ENCODE data around the gene KLHL25.

KLHL25 gene

DNA sequence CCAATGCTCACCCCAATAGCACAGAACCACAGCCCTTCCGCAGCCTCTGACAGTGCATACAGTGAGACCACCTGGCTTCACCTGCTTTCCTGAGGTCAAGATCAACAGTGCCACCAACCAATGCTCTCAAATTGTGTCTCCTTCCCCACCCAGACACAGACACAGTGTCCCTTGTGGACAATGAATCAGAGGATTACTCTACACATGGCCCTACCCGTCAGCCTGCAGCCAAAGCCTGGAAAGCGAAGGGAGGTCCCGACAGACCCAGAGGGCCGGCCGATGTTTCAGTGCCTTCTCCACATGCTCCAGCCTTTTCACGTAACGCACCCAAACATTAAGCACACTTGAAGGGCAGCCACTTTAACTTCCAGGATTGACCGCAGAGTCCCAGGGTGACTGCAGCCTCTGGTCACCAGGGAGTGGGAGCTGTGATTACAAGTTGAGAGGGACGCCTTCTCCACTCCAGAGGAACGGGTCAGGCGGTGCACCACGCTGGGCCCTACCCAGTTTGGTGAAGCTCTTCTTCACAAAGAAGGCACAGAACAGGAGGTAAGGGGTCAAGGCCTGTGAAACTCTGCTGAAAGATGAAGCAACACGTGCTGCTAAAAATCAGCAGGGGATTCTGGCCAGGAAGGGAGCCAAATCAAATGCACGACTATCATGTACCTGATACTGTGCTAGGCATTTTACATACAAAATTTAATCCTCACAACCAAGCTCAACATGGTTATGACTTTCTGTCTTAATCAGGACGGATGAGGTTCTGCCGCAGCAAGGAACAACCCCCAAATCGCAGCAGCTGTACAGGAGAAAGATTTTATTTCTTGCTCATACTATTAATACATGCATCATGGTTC is 17.2 kb downstream of the KLHL25 start:
- DNase-seq: no peak

DNA sequence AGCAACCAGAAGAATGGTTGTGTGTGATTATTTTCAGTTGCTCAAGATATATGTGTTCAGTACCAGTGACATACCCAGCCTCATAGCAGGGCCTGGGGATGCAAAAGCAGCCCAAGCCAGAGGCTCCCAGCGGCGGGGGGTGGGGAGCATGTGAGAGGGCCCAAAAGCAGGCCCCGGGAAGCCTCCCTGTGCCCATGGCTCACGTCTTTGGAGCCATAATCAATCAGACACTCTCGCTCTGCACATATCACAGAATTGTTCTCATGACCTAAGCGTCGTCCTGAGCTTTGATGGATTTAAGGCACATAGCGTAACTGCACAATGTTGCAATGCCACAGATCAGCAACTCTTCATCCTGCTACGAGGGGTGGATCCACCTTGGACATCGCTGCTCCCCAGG is 20.8 kb downstream of the KLHL25 start:
- DNase-seq: no peak

DNA sequence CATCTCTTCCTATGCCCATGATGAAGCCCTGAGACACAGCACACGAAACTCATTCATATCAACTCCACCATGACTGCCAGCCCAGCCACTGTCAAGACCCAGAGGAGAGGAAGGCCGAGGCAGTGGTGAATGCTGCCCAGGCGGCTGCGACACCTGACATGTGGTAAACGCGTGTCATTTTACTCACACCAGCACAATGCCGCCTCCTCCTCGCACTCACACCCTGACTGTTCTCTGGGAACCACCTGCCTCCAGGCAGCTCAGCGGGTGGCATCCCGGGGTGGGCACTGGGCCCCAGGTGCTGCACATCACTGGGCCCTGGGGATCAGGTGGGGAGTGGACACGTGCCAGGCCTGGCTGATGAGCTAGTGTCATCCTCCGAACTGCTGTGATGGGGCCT is 21.5 kb downstream of the KLHL25 start:
- DNase-seq: no peak

DNA sequence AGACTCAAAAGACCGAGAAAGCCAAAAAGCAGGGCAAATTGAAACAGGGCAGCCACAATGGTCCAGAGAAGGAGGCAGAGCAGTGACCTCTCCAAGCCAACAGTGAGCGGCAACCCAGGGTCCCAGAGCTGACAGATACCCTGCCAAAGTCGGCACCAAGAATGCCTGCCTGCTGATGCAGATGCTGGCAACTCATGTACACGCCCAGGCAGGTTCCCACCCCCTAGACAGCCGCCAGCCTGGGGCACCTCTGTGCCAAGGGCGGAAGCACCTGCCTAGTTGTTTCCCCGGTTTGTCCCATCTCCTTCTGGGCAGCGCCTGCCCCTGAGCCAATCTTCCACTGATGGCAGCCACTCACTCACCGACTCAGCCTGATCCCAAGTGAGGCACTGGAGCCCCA is 22.1 kb downstream of the KLHL25 start:
- no peak for DNase-seq

DNA sequence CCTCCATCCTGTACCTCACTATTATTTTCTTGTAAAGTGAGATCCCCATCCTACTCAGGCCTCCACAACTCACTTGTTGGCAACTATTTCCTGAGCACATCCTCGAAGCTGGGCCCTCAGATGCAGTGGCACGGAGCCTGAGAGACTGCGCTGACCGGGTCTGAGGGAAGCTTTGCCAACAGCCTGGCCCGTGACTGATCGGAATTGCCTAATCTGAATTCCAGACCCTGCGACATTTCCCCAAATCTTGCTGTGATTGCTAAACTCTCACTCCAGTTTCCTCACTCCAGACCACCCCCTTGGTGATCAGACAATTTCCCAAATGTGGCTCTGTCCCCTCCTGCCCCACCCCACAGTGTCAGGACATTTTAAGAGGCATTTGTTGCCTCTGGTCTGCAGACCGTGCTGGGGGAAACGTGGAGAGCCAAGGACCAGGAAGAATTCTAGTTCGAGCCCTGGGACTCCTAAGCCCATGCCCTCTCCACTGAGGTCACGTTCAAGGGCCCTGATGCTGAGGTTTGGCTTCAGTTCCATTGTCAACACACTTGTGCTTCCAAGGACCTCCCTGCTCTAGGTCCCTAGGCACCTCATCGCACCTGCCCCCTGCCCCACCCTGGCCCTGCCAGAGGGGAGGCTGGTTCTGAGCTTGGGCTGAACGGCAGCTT is 22.8 kb downstream of the KLHL25 start:
- DNase-seq: no peak

DNA sequence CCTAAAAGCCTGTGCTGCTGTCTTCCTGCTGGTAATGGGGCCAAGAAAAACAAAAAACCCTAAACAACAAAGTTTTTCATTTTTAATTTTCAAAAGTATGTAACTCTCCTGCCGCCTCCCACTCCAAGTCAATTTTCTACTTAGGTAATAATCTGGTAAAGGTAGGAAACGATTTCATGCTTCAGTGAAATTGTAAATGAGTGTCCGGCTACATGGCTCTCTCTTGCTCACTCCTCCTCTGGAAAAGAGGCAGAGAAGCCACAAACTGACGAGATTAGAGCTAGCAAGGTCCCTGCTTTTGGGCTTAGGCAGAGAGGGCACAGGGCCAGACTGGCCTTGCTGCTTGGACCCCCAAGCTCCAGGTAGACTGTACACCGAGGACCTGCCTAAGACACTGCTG is 23.5 kb downstream of the KLHL25 start:
- no peak for DNase-seq

DNA sequence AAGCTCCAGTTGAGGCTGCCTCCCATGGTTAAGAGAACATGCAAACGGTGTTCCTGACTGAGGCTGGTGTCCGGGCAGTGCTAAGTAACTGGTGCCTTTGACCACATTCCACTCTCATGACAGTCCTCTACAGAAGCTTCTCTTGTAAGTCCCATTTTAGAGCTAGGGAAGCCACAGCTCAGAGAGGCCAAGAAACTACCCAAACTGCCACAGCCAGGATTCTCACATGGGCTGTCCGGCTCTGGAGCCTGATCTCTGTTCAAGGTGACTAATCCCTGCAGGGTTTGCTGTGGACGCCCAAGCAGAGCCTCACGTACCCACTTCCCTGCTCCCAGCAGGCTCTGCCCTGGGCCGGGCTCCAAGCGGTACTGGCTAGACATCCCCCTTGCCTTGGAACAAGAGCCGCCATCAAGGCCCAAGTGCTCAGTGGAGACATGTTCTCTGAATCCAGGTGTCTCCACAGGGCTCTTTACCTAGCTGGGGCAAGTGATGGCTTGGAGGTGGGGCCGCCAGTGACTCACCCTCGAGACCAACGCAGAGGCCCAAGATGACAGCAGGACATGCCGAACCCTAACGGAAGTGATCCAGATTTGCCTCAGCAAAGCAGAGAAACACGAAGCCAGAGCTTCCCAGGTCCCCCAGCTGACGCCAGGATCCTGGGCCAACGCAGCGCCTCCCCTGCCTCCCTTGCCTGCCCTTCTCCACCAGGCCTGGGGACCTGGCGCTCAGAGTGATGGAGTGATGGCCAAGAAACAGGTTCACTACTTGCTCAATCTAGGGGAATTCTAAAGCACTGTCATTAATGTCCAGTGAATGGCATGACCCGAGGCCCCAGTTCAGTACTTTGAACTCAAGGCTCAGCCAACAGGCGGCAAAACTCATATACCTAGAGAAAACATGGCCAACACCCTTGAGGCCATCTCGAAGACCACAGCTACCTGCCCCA is 24.4 kb downstream of the KLHL25 start:
- DNase-seq: no peak

DNA sequence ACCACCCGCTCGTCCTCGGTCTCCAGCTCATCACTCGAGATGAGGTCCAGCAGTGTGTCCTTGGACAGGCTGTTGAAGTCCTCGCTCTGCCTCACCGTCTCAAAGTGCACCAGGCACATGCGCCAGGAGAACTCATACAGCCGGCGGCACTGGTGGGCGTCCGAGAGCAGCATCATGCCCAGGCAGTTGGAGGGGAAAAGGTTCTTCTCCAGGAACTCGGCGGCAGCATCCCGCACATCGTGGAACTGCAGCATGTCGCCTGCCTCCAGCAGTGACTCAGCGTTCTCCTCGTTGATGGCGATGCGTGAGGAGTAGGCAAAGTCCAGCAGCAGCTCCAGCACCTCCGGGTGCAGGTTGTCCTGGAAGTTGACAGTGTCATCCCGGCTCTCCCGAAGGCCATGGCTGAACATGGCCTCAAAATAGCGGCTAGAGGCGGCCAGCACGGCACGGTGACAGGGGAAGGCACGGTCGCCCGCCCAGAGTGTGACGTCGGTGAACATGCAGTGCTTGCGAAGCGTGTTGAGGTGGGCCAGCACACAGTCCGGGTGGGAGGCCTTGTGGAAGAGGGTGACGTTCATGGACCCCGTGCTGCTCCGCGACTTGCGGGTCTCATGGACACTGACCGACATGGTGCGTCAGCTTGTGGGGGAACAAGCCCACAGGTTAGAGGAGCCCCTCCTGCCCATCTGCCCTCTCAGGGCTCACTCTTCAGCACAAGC is 25.4 kb downstream of the KLHL25 start:
- no peak for DNase-seq

DNA sequence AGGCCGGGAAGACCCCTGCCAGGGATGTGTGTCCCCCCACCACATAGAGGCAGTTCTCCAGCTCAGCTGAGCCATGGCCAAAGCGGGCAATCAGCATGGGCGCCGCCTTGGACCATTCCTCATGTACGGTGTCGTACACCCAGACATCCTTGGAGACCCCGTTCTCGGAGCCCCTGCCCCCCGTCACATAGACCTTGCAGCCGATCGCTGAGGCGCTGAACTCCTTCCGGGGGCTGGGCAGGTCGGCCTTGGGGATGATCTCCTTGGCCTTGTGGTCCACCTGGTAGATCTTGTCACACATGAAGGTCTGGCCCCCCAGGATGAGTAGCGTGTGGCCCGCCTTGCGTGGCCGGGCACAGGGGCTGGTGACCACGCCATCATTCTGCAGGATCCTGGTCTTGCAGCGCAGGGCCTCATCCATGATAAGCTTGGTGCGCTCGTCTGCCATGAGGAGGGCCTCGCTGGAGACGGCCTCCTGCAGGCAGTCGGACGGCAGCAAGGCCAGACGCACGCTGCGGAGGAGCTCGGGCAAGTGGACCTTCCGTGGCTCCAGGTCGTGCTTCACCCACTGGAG is 26.0 kb downstream of the KLHL25 start:
- no peak for DNase-seq

DNA sequence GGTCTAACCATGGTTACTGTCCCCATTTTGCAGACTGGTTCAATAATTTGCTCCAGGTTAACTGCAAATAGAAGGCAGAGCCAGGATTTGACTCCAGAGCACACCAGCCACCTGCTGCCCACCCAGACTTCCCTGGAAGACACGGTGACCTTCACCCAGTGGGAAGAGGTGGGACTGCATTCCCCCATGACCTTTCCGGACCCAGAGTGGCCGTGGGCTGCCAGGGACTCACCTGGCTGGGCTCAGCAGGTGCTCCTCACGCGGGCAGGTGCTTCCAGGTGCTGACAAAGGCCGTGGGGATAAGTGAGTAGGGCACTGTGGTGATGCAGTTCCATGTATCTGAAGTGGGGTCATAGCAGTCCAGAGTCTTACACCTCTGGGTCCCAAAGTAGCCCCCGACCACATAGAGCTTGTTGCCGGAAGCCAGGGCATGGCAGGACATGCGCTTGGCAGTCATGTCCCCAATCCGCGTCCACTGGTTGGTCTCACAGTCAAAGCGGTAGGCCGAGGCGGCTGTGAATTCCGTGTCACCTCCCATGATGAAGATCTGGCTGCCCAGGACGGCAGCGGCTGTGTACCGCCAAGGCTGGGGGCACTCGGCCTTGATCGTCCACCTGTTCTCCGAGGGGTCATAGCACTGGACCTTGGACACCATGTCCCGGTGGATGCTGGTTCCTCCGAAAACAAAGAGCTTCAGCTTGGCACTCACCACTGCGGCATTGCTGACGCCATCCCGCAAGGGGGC is 26.8 kb downstream of the KLHL25 start:
- DNase-seq: no peak

DNA sequence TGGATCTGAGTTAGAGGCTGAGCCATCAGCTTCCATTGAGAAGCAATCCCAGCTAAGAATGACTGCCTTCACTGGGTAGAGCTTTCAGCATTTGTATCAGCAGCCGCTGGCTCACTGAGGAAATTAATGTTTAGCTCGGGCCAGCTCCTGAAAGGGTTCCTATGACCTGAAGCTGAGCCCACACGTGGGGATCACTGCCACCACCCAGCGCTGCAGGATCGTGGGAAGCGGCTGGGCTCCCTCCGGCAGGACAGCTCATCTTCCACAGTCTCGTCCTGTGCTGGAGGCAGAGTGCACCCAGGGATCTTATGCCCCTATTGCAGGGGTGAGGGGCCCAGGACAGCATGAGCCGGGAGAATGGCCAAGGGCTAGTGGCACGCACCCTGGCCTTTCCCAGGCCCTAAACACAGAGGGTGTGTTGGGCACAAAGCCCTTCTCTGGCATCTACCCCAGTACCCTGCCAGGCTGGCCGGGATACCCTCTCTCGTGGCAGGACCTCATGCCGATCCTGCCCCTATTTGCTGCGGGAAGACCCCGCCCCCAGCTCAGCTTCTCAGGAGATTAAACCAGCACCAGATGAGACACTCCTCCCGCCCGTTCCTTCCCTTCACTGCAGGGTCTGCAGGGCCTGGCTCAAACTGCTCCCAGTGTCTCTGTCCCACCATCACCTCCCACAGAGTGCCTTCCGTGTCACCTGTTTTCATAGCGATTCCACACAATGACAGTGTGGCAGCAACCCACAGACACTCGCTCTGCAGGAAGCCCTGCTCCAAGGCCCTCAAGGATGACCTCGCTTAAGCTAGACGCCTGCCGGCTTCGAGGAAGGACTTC is 28.5 kb downstream of the KLHL25 start:
- DNase-seq: no peak

DNA sequence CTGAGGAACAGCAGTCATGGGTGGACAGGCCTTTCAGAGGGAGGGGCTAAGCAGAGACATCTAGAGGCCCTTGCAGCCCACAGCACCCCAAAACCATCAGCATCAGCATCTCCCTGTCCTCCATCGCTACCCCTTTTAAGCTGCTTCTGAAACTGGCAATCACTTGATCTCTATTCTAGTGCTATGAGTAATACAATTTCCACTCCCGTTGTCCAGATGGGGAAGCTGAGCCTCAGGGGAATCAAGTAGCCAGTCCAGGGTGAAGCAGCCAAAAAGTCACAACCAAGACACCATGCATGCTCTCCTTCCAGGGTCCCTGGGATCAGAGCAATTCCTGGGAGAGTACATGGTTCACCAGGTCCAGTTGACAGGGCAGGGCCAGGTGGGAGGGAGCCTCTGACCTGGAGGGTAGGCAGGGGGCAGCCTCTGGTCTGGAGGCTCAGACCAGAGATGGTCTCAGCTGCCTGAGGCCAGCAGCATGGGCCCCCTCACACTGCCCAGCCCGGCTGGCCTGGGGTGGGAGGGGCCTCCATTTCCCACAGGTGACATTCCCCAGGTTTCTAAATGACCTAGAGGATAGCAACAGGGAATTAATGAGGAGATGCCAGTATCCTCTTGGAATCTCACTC is 30.0 kb downstream of the KLHL25 start:
- DNase-seq: no peak

DNA sequence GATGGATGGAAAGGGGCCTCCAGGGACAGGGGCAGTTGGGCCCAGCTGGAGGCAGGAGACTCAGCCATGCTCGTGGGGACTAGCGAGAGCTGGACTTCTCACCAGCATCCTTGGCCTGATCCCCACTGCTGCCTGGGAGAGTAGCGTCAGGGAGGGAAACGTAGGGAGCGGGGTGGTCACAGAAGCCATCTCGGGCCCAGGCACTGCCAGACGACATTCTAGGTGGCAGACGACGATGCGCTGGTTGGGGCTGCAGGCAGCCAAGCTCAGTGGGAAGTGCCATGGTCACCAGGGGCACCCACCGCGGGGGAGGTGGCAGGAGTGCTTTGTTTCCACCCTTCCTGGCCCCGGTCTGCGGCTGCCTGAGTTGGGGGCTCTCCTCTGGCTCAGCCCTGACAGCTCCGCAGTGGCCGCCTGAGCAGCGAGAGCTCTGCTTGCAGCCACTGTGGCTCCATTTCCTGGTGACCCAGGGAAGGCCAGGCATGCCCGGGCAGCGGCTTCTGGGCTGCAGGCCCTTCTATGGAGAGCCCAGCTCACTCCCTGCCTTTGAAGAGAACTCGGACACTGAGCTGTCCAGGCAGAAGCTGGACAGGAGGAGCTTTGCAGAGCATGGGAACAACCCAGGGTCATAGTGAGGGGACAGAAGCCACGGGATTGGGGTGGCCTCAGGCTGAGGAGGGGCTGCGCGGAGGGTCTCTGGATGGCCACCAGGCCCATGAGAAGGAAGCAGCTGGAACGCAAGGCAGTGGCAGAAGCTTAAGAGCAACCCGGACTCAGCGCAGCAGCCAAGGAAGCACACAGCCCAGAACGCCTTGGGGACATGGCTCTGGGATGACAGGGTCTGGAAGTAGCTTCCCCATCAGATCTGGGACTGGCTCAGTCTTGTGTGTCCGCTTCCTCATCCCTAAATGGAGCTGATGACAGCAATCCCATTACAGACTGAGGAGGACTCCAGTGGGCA is 30.8 kb downstream of the KLHL25 start:
- DNase-seq: no peak

DNA sequence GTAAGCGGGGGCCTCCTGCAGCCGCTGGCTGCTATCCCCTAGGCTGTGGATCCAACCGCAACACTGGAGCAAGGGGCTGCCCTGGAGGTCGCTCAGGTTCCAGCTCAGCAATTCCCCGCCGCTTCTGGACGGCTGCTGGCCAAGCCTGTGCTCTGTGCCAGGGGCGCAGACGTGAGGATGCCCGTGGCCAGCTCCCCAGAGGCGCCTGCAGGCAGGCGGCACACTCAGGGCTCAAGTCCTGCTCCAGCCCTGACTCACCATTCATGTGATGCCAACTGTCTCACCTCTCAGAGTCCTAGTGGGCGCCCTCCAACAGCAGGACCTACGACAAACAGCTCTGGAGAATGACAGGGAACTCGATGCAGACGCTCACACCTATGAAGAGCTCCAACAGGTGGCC is 31.6 kb downstream of the KLHL25 start:
- no peak for DNase-seq

DNA sequence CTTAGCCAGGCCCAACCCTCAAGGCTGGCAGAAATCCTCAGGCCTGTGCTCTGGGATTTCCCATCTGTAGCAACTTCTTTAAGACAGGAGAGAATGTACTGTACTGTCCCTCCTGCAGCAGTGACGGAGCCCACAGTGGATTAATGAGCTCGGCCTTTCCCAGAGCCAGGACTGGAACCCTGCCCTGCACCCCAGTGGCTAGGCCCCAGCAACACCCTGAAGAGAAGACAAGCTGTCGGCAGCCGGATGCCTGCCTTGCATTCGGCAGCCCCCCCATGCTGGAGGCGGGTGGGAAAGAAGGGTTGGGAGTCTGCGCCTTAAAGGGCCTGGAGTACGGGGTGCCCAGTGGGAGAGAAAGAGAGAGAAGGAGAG is 32.0 kb downstream of the KLHL25 start:
- DNase-seq: no peak

DNA sequence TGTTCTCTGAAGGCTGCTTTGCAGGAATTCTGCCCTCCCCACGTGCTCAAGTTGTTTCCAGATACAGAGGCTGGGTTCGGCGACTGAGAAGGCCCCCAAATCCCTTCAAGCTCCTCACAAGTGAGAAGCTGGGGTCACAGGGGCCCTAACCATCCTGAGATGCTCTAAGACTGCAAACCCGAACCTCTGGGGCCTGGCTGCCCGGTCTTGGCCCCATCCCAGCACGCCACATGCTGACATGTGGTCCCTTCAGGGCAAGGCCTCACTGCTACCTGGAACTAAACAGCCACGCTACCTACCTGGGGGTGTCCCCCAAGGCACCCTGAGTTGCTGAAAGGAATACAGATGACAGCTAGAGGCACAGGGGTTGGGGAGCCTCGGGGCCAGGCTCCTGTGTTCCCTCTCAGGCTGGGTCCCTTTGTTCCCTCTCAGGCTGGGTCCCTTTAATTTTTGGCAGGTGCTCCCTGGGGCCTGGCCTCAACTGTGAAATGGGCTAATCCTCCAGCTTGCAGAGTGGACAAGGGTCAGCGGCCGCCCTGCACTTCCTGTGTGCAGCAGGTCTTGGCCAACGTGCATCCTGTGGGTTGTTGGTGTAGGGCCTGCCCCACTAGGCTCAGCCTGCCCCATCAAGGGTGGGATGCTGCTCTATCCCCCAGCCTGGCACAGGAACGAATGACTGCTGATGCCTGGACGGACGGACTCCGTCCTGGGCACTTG is 32.5 kb downstream of the KLHL25 start:
- no peak for DNase-seq

DNA sequence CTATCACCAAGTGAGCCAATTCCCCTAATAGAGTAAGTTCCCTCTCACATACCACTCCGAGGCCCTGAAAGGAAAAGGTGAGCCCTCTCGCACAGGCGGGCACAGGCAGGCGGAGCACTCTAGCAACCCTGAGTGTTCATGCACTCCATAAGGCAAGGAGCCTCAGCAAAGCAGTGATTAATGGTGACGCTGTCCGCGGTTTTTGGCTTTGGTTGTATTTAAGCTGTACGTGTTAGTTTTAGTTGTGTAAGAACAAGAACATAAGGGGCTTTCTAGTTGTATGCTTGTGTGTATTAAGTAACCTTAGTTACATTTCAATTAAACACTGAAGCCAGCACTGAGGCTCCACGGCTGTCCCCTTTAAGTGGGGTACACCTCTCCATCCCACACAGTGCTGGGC is 33.1 kb downstream of the KLHL25 start:
- DNase-seq: no peak

All from activated CD4-positive, alpha-beta T cell treated with anti-CD3 and anti-CD28 coated beads, Interleukin-2, amount 50 U/mL, for 4 hours (primary cell).